GM19240 (cell line): Measurements from ENCODE around the gene SWI5.
"Not testable (repeated sequence)": the region's sequence is repeated elsewhere in the genome, so short reads cannot be mapped to it uniquely, and the experiment has no call there.

Experiments
- DNase-seq: peaks from one replicate; pipeline ENCODE4 v3.0.0; 2011; ENCODE audit warnings: low spot score; ENCODE audit not compliant: insufficient read length

Gene SWI5

DNA sequence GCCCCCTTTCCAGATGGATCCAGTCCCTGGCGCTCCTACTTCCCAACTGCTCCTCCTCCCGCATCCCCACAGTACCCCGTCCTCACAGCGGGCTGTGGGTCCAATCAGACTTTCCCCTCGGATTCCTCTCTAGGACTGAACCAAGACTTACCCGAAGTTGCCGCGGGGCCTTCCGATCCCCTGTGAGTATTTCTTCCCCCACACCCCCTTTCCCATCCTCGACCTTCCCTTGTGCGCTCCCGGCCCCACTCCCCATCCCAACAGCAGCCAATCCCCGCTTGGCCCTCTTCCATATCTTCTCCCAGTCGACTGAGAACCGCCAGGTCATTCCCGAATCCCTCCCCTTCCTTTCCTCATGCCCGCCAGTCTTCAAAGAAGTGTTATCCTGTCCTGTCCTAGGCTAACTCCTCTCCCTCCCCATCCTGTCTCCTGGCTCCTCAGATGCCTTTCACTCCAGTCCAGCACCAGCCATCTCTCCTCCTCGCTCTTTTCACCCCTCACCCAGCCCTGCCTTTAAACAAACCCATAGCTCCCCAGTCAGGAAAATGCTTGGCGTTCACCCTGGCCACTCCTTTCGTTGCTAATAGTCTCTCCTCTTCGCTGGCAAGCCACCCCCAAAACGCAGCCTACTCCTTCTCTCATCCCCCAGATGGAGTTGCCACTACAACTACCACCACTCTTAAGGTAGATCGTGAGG lies 646 bp downstream of the SWI5 start:
- DNase-seq: no peak

DNA sequence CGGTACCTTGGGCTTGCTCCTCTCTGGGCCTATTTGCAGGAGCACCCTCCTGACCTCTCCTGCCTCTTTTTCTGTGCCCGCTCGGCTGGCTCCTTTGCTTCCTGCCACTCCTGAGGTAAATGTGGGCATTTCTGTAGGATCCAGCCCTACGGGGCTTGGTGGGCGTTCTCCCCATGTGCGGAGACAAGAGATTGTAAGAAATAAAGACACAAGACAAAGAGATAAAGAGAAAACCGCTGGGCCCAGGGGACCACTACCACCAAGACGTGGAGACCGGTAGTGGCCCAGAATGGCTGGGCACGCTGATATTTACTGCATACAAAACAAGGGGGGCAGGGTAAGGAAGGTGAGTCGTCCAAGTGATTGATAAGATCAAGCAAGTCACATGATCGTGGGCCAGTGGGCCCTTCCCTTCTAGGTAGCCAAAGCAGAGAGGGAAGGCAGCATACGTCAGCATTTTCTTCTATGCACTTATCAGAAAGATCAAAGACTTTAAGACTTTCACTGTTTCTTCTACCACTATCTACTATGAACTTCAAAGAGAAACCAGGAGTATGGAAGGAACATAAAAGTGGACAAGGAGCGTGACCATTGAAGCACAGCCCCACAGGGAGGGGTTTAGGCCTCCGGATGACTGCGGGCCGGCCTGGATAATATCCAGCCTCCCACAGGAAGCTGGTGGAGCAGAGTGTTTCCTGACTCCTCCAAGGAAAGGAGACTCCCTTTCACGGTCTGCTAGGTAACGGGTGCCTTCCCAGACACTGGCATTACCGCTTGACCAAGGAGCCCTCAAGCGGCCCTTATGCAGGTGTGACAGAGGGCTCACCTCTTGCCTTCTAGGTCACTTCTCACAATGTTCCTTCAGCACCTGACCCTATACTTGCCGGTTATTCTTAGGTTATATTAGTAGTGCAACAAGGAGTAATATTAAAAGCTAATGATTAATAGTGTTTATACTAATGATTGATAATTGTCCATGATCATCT lies 3.3 kb downstream of the SWI5 start:
- DNase-seq: not testable (repeated sequence)

GRCh38 chr9:128280084-128280622 lies 4.1 kb downstream of the SWI5 start:
- no peak for DNase-seq

- DNase-seq: no peak
Observed at GRCh38 chr9:128282500-128282899, 6.4 kb downstream of the SWI5 start.

- no peak for DNase-seq
Observed at GRCh38 chr9:128285033-128285784, 9.1 kb downstream of the SWI5 start.

- no peak for DNase-seq
Observed at GRCh38 chr9:128286440-128286839, 10.4 kb downstream of the SWI5 start.

- DNase-seq: no peak
Observed at GRCh38 chr9:128288273-128289004, 12.4 kb downstream of the SWI5 start.

DNA sequence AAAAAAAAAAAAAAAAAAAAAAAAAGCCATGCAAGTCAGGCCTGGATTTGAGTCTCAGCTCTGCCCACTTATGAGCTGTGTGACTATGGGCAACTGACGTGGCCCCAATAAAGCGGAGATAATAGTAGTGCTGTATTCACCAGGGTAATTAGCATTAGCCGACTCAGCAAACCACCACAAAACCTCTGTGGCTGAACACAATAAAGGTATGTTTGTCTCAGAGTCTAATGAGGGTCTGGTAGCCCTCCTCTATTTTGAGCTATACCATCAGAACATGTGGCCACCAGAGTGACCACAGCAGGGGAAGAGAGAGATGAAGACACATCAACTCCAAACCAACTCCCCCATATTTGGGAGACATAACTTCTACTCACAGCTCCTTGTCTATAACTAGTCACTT lies 15.9 kb downstream of the SWI5 start:
- DNase-seq: no peak

GRCh38 chr9:128293091-128293490 lies 17.0 kb downstream of the SWI5 start:
- DNase-seq: no peak

GRCh38 chr9:128294142-128294541 lies 18.1 kb downstream of the SWI5 start:
- no peak for DNase-seq

GRCh38 chr9:128296340-128297220 lies 20.5 kb downstream of the SWI5 start:
- no peak for DNase-seq

DNA sequence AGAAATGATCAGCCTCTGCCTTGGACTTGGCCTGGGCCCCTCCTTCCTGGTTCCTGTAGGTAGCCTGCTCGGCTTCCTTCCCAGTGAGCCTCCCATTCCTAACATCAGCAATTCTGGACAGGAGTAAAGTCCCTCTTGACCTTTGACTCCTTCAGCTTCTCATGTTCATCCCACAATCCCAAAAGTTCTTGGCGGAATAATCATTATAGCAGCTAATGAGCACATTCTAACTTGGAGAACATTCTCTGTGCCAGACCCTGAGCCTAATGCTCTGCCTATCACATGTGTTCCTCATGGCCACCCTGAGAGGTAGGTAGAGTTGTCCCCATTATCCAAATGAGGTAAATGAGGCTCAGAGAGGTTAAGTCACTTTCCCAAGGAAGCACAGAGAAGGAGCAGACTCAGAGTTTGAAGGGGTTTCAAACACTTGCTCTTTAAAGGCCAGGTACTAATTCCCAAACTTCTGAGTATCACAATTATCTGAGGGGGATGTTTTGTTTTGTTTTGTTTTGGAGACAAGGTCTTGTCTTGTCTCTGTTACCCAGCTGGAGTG lies 21.2 kb downstream of the SWI5 start:
- no peak for DNase-seq

DNA sequence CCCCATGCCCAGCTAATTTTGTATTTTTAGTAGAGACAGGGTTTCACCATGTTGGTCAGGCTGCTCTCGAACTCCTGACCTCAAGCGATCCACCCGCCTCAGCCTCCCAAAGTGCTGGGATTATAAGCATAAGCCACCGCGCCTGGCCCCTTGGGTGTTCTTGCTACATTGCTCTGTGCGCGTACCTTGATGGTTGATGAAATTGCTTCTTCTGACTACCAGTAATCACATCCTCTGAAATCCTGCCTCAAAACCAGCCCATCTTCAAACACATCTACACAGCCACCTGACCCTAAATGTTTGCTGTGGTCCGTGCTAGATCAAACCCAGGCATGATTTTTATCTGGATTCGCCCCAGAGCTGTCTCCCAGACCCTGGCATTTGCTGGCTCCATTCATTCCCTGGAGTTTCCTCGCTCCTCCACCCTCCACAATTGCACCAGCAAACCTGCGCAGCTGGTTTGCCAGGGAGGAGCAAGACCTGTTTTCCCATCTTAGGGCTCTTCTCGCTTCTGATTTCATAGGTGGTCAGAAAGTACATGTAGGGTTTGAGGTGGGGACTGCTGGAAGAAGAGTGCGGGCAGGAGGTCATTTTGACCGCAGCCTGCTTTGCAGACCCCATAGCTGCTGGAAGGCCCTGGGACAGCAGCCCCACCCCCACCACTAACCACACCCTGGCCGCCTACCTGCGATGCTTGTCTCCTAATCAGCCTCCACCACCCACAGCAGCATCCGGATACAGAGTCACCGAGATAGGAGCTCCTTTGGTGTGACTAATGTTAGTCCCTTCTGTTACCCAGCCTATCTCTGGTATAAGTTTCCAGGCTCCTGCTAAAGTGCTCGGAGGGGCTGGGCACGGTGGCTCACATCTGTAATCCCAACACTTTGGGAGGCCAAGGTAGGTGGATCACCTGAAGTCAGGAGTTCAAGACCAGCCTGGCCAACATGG lies 22.7 kb downstream of the SWI5 start:
- DNase-seq: no peak

DNA sequence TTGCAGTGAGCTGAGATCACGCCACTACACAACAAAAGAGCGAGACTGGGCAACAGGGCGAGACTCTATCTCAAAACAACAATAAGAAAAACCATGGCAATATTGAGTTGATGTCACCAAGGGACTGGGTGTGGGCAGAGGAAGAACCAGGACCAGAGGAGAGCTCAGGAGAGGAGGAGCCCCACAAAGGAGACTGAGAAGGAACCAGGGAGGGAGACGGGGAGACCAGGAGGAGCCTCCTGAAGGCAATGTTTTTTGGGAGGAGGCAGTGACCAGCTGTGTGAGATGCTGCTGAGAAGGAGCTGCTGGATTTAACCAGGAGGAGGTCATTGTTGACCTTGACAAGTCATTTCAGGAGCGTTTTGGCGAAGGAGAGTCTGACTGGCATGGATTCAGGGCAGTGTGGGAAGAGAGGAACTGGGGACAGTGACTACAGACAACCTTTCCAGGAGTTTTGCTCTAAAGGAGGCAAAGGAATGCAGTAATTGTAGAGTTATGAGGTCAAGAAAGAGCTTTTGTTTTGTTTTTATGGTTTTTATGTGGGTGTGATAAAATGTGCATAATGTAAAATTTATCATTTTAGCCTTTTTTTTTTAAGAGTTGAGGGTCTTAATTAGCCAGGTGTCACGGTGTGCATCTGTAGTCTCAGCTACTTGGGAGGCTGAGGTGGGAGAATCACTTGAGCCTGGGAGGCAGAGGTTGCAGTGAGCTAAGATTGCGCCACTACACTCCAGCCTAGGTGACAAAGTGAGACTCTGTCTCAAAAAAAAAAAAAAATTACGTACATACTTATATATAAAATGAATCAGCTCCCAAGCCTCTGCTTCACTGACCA lies 28.3 kb downstream of the SWI5 start:
- DNase-seq: no peak

DNA sequence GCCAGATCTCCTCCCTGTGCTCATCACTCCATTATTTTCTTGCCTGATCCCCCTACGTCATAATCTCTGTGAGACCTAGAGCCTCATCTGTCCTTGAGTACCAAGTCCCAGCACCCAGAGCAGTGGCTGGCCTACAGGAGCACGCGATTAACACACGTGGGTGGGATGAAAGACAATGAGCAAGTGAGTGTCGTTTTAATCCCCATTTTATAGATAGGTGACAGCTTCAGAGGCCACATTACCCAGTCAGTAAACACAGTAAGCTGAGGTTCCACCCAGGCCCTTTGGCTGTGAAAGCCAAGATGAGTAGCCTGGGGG lies 28.9 kb downstream of the SWI5 start:
- no peak for DNase-seq

GRCh38 chr9:128309551-128309950 lies 33.5 kb downstream of the SWI5 start:
- DNase-seq: no peak

DNA sequence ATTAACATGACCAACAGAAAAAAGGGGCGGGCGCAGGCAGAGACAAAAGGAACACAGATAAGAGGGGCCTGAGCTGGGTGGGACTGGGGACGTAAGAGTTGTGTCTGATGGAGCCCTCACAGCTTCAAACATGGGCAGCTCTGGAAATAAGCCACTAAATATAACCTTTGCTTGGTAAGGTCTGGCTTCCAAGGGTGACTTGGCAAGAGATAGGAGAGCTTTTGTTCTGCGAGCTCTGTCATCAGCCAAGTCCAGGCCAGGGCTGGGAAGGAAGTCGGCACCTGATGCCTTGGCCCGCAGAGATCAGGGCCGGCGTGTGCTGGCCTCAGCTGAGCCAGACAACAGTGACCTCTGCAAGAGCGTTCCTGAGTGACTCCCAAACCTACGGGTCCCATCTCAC lies 34.4 kb downstream of the SWI5 start:
- DNase-seq: no peak

- no peak for DNase-seq
Observed at GRCh38 chr9:128314697-128315096, 38.6 kb downstream of the SWI5 start.
